GM12878 (cell line): ENCODE data around the gene WDR91. TPM values are rescaled to one million over a fixed set of nuclear protein-coding genes. Genes with fewer than 3 reads are reported as not detected.

Experiments used
- ASH2L ChIP-seq: fragments of 300-600, 200-600 bp; sonication (generic); IDR thresholded peaks from 2 replicates; pipeline ENCODE4 v1.6.1; 2017; ENCODE audit warnings: low read depth, mild to moderate bottlenecking, borderline replicate concordance
- BHLHE40 ChIP-seq, 2 experiments: fragments of 450-650 bp in 1 of 2; IDR thresholded peaks; 2 replicates each; pipeline ENCODE4 v1.6.1; 2011 to 2017; ENCODE audit warnings: low read depth in 2 of 2, borderline replicate concordance in 1 of 2, improper control_type of control experiment in 1 of 2, low read length in 1 of 2, mild to moderate bottlenecking in 1 of 2
- FOS ChIP-seq: IDR thresholded peaks from 3 replicates; pipeline ENCODE4 v1.6.1; 2011; ENCODE audit warnings: borderline replicate concordance; ENCODE audit not compliant: insufficient read length; ENCODE audit errors: extremely low read depth
- FOXM1 ChIP-seq: IDR thresholded peaks from 2 replicates; pipeline ENCODE4 v1.6.1; 2012; ENCODE audit warnings: low read depth, mild to moderate bottlenecking, inconsistent platforms, low read length, moderate library complexity
- GABPA ChIP-seq: IDR thresholded peaks from 2 replicates; pipeline ENCODE4 v1.6.1; 2014; ENCODE audit warnings: antibody characterized with exemption, low read depth, mild to moderate bottlenecking, inconsistent platforms
- KAT2A ChIP-seq: conservative IDR thresholded peaks from 2 replicates; pipeline ENCODE4 v1.6.1; 2011; ENCODE audit warnings: low read depth, low read length; ENCODE audit not compliant: control insufficient read depth
- MEF2A ChIP-seq: IDR thresholded peaks from 2 replicates; pipeline ENCODE4 v1.6.1; 2011; ENCODE audit warnings: low read depth, mild to moderate bottlenecking, low read length, moderate library complexity; ENCODE audit not compliant: insufficient read depth
- NFIC ChIP-seq: IDR thresholded peaks from 2 replicates; pipeline ENCODE4 v1.6.1; 2012; ENCODE audit warnings: low read depth, mild to moderate bottlenecking, inconsistent platforms, low read length, moderate library complexity
- NKRF ChIP-seq: fragments of 450-650 bp; conservative IDR thresholded peaks from 2 replicates; pipeline ENCODE4 v1.6.1; 2017; ENCODE audit warnings: mild to moderate bottlenecking, moderate library complexity
- NR2C1 ChIP-seq: fragments of 450-650 bp; IDR thresholded peaks from 2 replicates; pipeline ENCODE4 v1.6.1; 2017; ENCODE audit warnings: antibody characterized with exemption, mild to moderate bottlenecking, moderate library complexity
- PAX5 ChIP-seq: IDR thresholded peaks from 2 replicates; pipeline ENCODE4 v1.6.1; 2011; ENCODE audit warnings: low read depth, low read length, borderline replicate concordance
- POLR2AphosphoS2 ChIP-seq: IDR thresholded peaks from 2 replicates; pipeline ENCODE4 v1.6.1; 2011; ENCODE audit warnings: low read depth, mild to moderate bottlenecking, low read length, improper control_type of control experiment, moderate library complexity
- POLR2AphosphoS5 ChIP-seq: IDR thresholded peaks from 2 replicates; pipeline ENCODE4 v1.6.1; 2011; ENCODE audit warnings: mild to moderate bottlenecking, low read length, inconsistent platforms
- RBBP5 ChIP-seq: fragments of 200-600 bp; sonication (generic); conservative IDR thresholded peaks from 2 replicates; pipeline ENCODE4 v1.6.1; 2016
- SMARCA5 ChIP-seq: fragments of 450-650 bp; IDR thresholded peaks from 2 replicates; pipeline ENCODE4 v1.6.1; 2017; ENCODE audit warnings: mild to moderate bottlenecking
- SREBF1 ChIP-seq: IDR thresholded peaks from 2 replicates; pipeline ENCODE4 v1.6.1; 2012; ENCODE audit warnings: mild to moderate bottlenecking, low read length
- SRF ChIP-seq, 2 experiments: IDR thresholded peaks; 2 replicates each; pipeline ENCODE4 v1.6.1; 2011; ENCODE audit warnings: low read depth in 2 of 2, low read length in 2 of 2, mild to moderate bottlenecking in 1 of 2, moderate library complexity in 1 of 2
- SUPT20H ChIP-seq: IDR thresholded peaks from 2 replicates; pipeline ENCODE4 v1.6.1; 2011; ENCODE audit warnings: low read depth, mild to moderate bottlenecking, low read length, moderate library complexity, borderline replicate concordance; ENCODE audit not compliant: control insufficient read depth
- USF2 ChIP-seq: IDR thresholded peaks from 2 replicates; pipeline ENCODE4 v1.6.1; 2011; ENCODE audit warnings: low read depth, low read length, improper control_type of control experiment, borderline replicate concordance
- ZNF24 ChIP-seq: fragments of 450-650 bp; IDR thresholded peaks from 2 replicates; pipeline ENCODE4 v1.6.1; 2017; ENCODE audit warnings: antibody characterized with exemption, mild to moderate bottlenecking
- ZNF384 ChIP-seq: IDR thresholded peaks from 2 replicates; pipeline ENCODE4 v1.6.1; 2012; ENCODE audit warnings: low read depth, mild to moderate bottlenecking, low read length, improper control_type of control experiment, borderline replicate concordance
- ZNF592 ChIP-seq: fragments of 450-650 bp; IDR thresholded peaks from 2 replicates; pipeline ENCODE4 v1.6.1; 2017; ENCODE audit warnings: mild to moderate bottlenecking, moderate library complexity
- ZNF622 ChIP-seq: fragments of 450-650 bp; IDR thresholded peaks from 2 replicates; pipeline ENCODE4 v1.6.1; 2017; ENCODE audit warnings: mild to moderate bottlenecking, inconsistent platforms
- polyA plus RNA-seq, 11 experiments: library from polyadenylated mRNA; depleted of rRNA in 4 of 11; unstranded in 6 of 11; stranded (reverse) in 5 of 11; fragments of >200 nt; fragmentation: Nextera tagmentation in 4 of 11; fragmentation: Illumina TruSeq in 1 of 11; extraction: Ambion mirVana in 4 of 11; extraction: Trizol in 1 of 11; gene quantifications; 1 replicate in 1 of 11; 2 replicates in 10 of 11; pipeline versions ENCODE4 v1.2.1 to v1.2.3, GENCODE V29; 2011 to 2016; ENCODE audit warnings: inconsistent platforms in 2 of 11, missing spikeins in 2 of 11, low read depth in 1 of 11
- total RNA-seq, 4 experiments: library from RNA; depleted of rRNA in 3 of 4; stranded (reverse); fragments of >200 nt in 3 of 4; fragmentation: Illumina TruSeq in 1 of 4; extraction: Trizol in 1 of 4; gene quantifications; 2 replicates each; pipeline versions ENCODE4 v1.2.1 to v1.2.3, GENCODE V29; 2013 to 2021

Gene WDR91
- total and polyA plus RNA-seq, 10 of the 15 experiments (the other 5 are each of a cell fraction or from before 2014, with no cell fraction given) = 7.6 to 83.3 (median 16.5) TPM

- TF ChIP-seq ZNF592 (peak; percentile 77), NR2C1 (peak; percentile 42), PAX5 (peak; percentile 70; the same call in 1 of the 2 replicates), SRF (IDR thresholded peaks at IDR 0.05; ENCODE audit: low read depth in 2 of 2, low read length in 2 of 2) (no peak), MEF2A (0 out of 2 replicates have a peak, but pooled peaks have one; percentile 28), GABPA (no peak), RBBP5 (no peak; the same call in 1 of the 2 replicates), USF2 (no peak), ZNF622 (no peak), KAT2A (no peak), SMARCA5 (peak; percentile 59; the same call in 1 of the 2 replicates), NKRF (peak; percentile 47), SREBF1 (no peak), ASH2L (peak; percentile 66; the same call in 1 of the 2 replicates), POLR2AphosphoS2 (peak; percentile 69; the same call in 1 of the 2 replicates), POLR2AphosphoS5 (peak; percentile 95), FOS (no peak), ZNF24 (peak; percentile 58; the same call in 1 of the 2 replicates), NFIC (peak; percentile 48; the same call in 1 of the 2 replicates), SUPT20H (no peak), BHLHE40 (IDR thresholded peaks at IDR 0.05; ENCODE audit: borderline replicate concordance in 1 of 2, low read depth in 2 of 2, low read length in 1 of 2) (peak; percentile 54 to 76; a peak in 2 of 4 replicates), FOXM1 (0 out of 2 replicates have a peak, but pooled peaks have one; percentile 43), ZNF384 (no peak)
Measured at GRCh38 chr7:135147899-135148721, 63.2 kb downstream of the WDR91 start, which contains the start of gene TMEM140 (continued).
